Trophoblast cell (in vitro differentiated cells and primary cell): Measurements from ENCODE around the gene TSC2.
"Not testable (repeated sequence)": the region's sequence is repeated elsewhere in the genome, so short reads cannot be mapped to it uniquely, and the experiment has no call there.

ENCODE experiments used
- DNase-seq, 2 donors: peaks; one replicate each; pipeline ENCODE4 v3.0.0-alpha.2; 2016
- H2AFZ ChIP-seq: 2 replicates; pipeline ENCODE4 v1.6.1; 2013; ENCODE audit warnings: low read length, moderate library complexity, mild to moderate bottlenecking; ENCODE audit not compliant: insufficient read depth, poor library complexity
- H2AK5ac ChIP-seq: 2 replicates; pipeline ENCODE4 v1.6.1; 2013; ENCODE audit warnings: mild to moderate bottlenecking, low read length
- H2BK120ac ChIP-seq: 2 replicates; pipeline ENCODE4 v1.6.1; 2013; ENCODE audit warnings: low read length, mild to moderate bottlenecking, moderate library complexity; ENCODE audit not compliant: insufficient read depth, poor library complexity
- H2BK12ac ChIP-seq: 2 replicates; pipeline ENCODE4 v1.6.1; 2013; ENCODE audit warnings: mild to moderate bottlenecking, low read length, moderate library complexity
- H2BK5ac ChIP-seq: 2 replicates; pipeline ENCODE4 v1.6.1; 2013; ENCODE audit warnings: low read length, low read depth, moderate library complexity, mild to moderate bottlenecking; ENCODE audit not compliant: poor library complexity
- H3K14ac ChIP-seq: 2 replicates; pipeline ENCODE4 v1.6.1; 2013; ENCODE audit warnings: mild to moderate bottlenecking, low read length
- H3K18ac ChIP-seq: 2 replicates; pipeline ENCODE4 v1.6.1; 2013; ENCODE audit warnings: mild to moderate bottlenecking, low read length
- H3K23ac ChIP-seq: 2 replicates; pipeline ENCODE4 v1.6.1; 2013; ENCODE audit warnings: low read length
- H3K27ac ChIP-seq: 2 replicates; pipeline ENCODE4 v1.5.1; 2013; ENCODE audit warnings: low read depth, mild to moderate bottlenecking, inconsistent platforms, low read length, moderate library complexity
- H3K27me3 ChIP-seq: 2 replicates; pipeline ENCODE4 v1.6.1; 2013; ENCODE audit warnings: inconsistent platforms, mild to moderate bottlenecking, low read length, moderate library complexity; ENCODE audit not compliant: insufficient read depth
- H3K36me3 ChIP-seq, 2 experiments: 1 replicate in 1 of 2; 2 replicates in 1 of 2; pipeline ENCODE4 v1.6.1; 2013; ENCODE audit warnings: low read length in 2 of 2, mild to moderate bottlenecking in 2 of 2, moderate library complexity in 1 of 2; ENCODE audit not compliant: insufficient read depth in 2 of 2, control insufficient read depth in 1 of 2
- H3K4ac ChIP-seq: 2 replicates; pipeline ENCODE4 v1.6.1; 2013; ENCODE audit warnings: low read depth, mild to moderate bottlenecking, low read length, moderate library complexity
- H3K4me1 ChIP-seq, 2 experiments: 1 replicate in 1 of 2; 2 replicates in 1 of 2; pipeline ENCODE4 v1.6.1; 2013; ENCODE audit warnings: low read length in 2 of 2, mild to moderate bottlenecking in 2 of 2, moderate library complexity in 1 of 2; ENCODE audit not compliant: insufficient read depth in 2 of 2, control insufficient read depth in 1 of 2
- H3K4me2 ChIP-seq: 2 replicates; pipeline ENCODE4 v1.6.1; 2013; ENCODE audit warnings: inconsistent platforms, mild to moderate bottlenecking, low read length, moderate library complexity
- H3K4me3 ChIP-seq: 2 replicates; pipeline ENCODE4 v1.5.1; 2013; ENCODE audit warnings: mild to moderate bottlenecking, low read depth, low read length, inconsistent platforms
- H3K79me1 ChIP-seq: one replicate; pipeline ENCODE4 v1.6.1; 2013; ENCODE audit warnings: low read length
- H3K79me2 ChIP-seq: 2 replicates; pipeline ENCODE4 v1.6.1; 2013; ENCODE audit warnings: low read length, mild to moderate bottlenecking; ENCODE audit not compliant: control insufficient read depth, insufficient read depth, poor library complexity
- H3K9ac ChIP-seq: 2 replicates; pipeline ENCODE4 v1.6.1; 2013; ENCODE audit warnings: mild to moderate bottlenecking, low read length
- H3K9me3 ChIP-seq: 2 replicates; pipeline ENCODE4 v1.6.1; 2013; ENCODE audit warnings: low read depth, mild to moderate bottlenecking, control low read depth, inconsistent platforms, low read length; ENCODE audit not compliant: insufficient read depth
- H4K12ac ChIP-seq: 2 replicates; pipeline ENCODE4 v1.6.1; 2013; ENCODE audit warnings: low read depth, mild to moderate bottlenecking, low read length, moderate library complexity
- H4K8ac ChIP-seq: 2 replicates; pipeline ENCODE4 v1.6.1; 2013; ENCODE audit warnings: low read depth, mild to moderate bottlenecking, low read length, moderate library complexity
- H4K91ac ChIP-seq: one replicate; pipeline ENCODE4 v1.6.1; 2013; ENCODE audit warnings: low read depth, mild to moderate bottlenecking, low read length, moderate library complexity
- WGBS: extraction: QIAGEN DNeasy Blood & Tissue Kit; methylation state at CpG from one replicate; pipeline ENCODE4 v1.1.7; 2013; ENCODE audit warnings: missing lambda C conversion rate; ENCODE audit not compliant: insufficient read length, insufficient coverage; ENCODE audit errors: extremely low coverage; 5-methylcytosine and 5-hydroxymethylcytosine counted together

Gene TSC2

GRCh38 chr16:2110332-2111008 lies 62.7 kb downstream of the TSC2 start:
- H3K14ac ChIP-seq, H3K9ac ChIP-seq, H4K8ac ChIP-seq, H2BK5ac ChIP-seq, DNase-seq, H3K27ac ChIP-seq, H2BK12ac ChIP-seq, H3K4me2 ChIP-seq, H3K79me2 ChIP-seq, H2AK5ac ChIP-seq, H3K79me1 ChIP-seq, H4K91ac ChIP-seq, H2AFZ ChIP-seq, H3K4me1 ChIP-seq, H4K12ac ChIP-seq, H3K27me3 ChIP-seq, H3K23ac ChIP-seq, H3K4me3 ChIP-seq, H3K9me3 ChIP-seq, H3K4ac ChIP-seq, H3K18ac ChIP-seq, H2BK120ac ChIP-seq: not testable (repeated sequence)
- no CpG with 5 or more reads among the region's 43 CpGs for WGBS
- H3K36me3 ChIP-seq: peaks cover 59 to 67% of the 10 kb centered on the region in 2 experiments

- not testable (repeated sequence) for H4K8ac ChIP-seq, H2BK120ac ChIP-seq, H3K4me1 ChIP-seq, H3K14ac ChIP-seq, H2AFZ ChIP-seq, H2AK5ac ChIP-seq, H3K79me1 ChIP-seq, H3K23ac ChIP-seq, H2BK5ac ChIP-seq, H4K91ac ChIP-seq, H3K18ac ChIP-seq, H3K9ac ChIP-seq, DNase-seq, H3K4me2 ChIP-seq, H3K27me3 ChIP-seq, H4K12ac ChIP-seq, H2BK12ac ChIP-seq, H3K4ac ChIP-seq, H3K9me3 ChIP-seq, H3K27ac ChIP-seq, H3K79me2 ChIP-seq, H3K4me3 ChIP-seq
- H3K36me3 ChIP-seq: peaks cover 56 to 64% of the 10 kb centered on the region in 2 experiments
- no CpG with 5 or more reads among the region's 36 CpGs for WGBS
Measured at GRCh38 chr16:2111009-2111353, 63.2 kb downstream of the TSC2 start.

- not testable (repeated sequence) for H2BK5ac ChIP-seq, H3K23ac ChIP-seq, DNase-seq, H3K14ac ChIP-seq, H2BK12ac ChIP-seq, H4K91ac ChIP-seq, H4K12ac ChIP-seq, H3K9me3 ChIP-seq, H3K4me3 ChIP-seq, H3K79me1 ChIP-seq, H3K27ac ChIP-seq, H2AK5ac ChIP-seq, H2BK120ac ChIP-seq, H3K9ac ChIP-seq, H3K18ac ChIP-seq, H4K8ac ChIP-seq, H3K4ac ChIP-seq, H3K27me3 ChIP-seq, H2AFZ ChIP-seq, H3K4me2 ChIP-seq, H3K4me1 ChIP-seq, H3K79me2 ChIP-seq
- peaks cover 56 to 65% of the 10 kb centered on the region in 2 experiments for H3K36me3 ChIP-seq
- WGBS: no CpG with 5 or more reads among the region's 65 CpGs
Measured at GRCh38 chr16:2111412-2112335, 63.9 kb downstream of the TSC2 start.

- H3K9me3 ChIP-seq, H3K23ac ChIP-seq, H3K4me1 ChIP-seq, H2AFZ ChIP-seq, H3K4ac ChIP-seq, H4K8ac ChIP-seq, H3K9ac ChIP-seq, H2AK5ac ChIP-seq, H2BK12ac ChIP-seq, H2BK5ac ChIP-seq, H3K14ac ChIP-seq, H2BK120ac ChIP-seq, DNase-seq, H3K79me1 ChIP-seq, H3K27ac ChIP-seq, H3K18ac ChIP-seq, H4K12ac ChIP-seq, H3K27me3 ChIP-seq, H3K79me2 ChIP-seq, H3K4me2 ChIP-seq, H4K91ac ChIP-seq: not testable (repeated sequence)
- WGBS: no CpG with 5 or more reads among the region's 30 CpGs
- Histone ChIP-seq H3K4me3 (peak overlapping the region; percentile 20), H3K36me3 (peaks cover 52 to 64% of the 10 kb centered on the region in 2 experiments)
Measured at GRCh38 chr16:2112539-2113106, 64.8 kb downstream of the TSC2 start.
